Measurements from ENCODE around the gene TMEM247. TPM values are rescaled to one million over a fixed set of nuclear protein-coding genes. Genes with fewer than 3 reads are reported as not detected.

The TMEM247 gene
- total RNA-seq, 1 experiment from 2014 or later: not detected

DNA sequence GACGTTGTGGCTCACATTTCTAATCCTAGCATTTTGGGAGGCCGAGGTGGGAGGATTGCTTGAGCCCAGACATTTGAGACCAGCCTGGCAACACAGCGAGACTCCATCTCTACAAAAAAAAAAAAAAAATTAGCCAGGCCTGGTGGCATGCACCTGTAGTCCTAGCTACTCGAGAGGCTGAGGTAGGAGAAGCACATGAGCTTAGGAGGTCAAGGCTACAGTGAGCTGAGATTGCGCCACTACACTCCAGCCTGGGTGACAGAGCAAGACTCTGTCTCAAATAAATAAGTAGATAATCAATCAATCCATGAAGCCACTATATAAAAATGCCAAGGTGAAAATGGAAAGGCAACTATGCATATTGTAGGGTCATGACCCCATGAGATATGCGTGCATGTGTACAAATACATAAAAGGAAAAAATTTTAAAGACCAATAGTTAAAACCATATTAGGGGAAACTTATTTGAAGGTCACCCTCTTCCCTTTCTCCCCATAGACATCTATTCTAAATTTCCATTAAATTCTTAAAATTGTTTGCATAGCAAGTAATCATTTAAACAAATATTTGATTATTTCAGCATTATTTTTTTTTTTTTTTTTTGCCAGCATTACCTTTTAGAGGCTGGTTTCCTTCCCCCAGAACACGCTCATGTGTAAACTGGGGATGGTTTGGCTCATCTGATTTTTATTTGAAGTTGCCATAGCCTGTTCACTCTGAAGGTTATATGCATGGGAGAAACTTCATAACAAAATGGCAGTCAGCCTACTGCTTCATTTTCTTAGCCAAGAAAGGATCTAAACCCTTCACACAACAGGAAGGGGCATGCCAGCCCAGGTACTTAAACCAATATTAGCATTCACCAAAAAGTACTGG, 37.3 kb upstream of the TMEM247 start (continued):
- TF ChIP-seq ATF3 (CRISPR knock-in tag; conservative IDR thresholded peaks at IDR 0.05) (no peak), FOXJ3 (CRISPR knock-in tag; IDR thresholded peaks at IDR 0.05; ENCODE audit: borderline replicate concordance) (no peak), USF1 (CRISPR knock-in tag; IDR thresholded peaks at IDR 0.05) (no peak), ZNF396 (CRISPR knock-in tag; IDR thresholded peaks at IDR 0.05; ENCODE audit: borderline replicate concordance) (no peak), ATF6 (CRISPR knock-in tag; IDR thresholded peaks at IDR 0.05) (no peak)
- TF ChIP-seq, protein P1, sequence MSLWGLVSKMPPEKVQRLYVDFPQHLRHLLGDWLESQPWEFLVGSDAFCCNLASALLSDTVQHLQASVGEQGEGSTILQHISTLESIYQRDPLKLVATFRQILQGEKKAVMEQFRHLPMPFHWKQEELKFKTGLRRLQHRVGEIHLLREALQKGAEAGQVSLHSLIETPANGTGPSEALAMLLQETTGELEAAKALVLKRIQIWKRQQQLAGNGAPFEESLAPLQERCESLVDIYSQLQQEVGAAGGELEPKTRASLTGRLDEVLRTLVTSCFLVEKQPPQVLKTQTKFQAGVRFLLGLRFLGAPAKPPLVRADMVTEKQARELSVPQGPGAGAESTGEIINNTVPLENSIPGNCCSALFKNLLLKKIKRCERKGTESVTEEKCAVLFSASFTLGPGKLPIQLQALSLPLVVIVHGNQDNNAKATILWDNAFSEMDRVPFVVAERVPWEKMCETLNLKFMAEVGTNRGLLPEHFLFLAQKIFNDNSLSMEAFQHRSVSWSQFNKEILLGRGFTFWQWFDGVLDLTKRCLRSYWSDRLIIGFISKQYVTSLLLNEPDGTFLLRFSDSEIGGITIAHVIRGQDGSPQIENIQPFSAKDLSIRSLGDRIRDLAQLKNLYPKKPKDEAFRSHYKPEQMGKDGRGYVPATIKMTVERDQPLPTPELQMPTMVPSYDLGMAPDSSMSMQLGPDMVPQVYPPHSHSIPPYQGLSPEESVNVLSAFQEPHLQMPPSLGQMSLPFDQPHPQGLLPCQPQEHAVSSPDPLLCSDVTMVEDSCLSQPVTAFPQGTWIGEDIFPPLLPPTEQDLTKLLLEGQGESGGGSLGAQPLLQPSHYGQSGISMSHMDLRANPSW (CRISPR knock-in tag; conservative IDR thresholded peaks at IDR 0.05; ENCODE audit: low read depth): no peak
- TF ChIP-seq, protein P2, sequence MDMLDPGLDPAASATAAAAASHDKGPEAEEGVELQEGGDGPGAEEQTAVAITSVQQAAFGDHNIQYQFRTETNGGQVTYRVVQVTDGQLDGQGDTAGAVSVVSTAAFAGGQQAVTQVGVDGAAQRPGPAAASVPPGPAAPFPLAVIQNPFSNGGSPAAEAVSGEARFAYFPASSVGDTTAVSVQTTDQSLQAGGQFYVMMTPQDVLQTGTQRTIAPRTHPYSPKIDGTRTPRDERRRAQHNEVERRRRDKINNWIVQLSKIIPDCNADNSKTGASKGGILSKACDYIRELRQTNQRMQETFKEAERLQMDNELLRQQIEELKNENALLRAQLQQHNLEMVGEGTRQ (CRISPR knock-in tag; IDR thresholded peaks at IDR 0.05): no peak

DNA sequence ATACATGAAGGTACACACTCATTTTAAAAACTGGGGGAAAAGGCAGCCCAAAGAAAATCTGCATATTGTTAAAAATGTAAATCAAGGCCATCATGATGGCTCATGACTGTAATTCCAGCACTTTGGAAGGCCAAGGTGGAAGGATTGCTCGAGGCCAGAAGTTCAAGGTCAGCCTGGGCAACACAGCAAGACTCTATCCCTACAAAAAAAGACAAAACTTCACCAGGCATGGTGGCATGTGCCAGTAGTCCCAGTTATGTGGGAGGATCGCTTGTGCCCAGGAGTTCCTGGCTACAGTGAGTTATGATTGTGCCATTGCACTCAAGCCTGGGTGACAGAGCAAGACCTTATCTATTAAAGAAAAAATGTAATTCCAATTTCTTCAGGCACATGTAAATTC, 34.6 kb upstream of the TMEM247 start:
- no peaks in the 10 kb centered on the region for H3K27me3 Mint-ChIP-seq (ENCODE audit: low read depth)
- H3K36me3 Mint-ChIP-seq: no peaks in the 10 kb centered on the region
- CTCF ChIA-PET: no interaction called here
- DNase-seq (ENCODE audit: low spot score): no peak
- peaks cover 10% of the 10 kb centered on the region for H3K9me3 Mint-ChIP-seq
- TF ChIP-seq OVOL2 (CRISPR knock-in tag; IDR thresholded peaks at IDR 0.05; ENCODE audit: borderline replicate concordance) (no peak), GRHL2 (CRISPR knock-in tag; IDR thresholded peaks at IDR 0.05; ENCODE audit: insufficient replicate concordance, severe bottlenecking) (no peak), ATF1 (CRISPR knock-in tag; IDR thresholded peaks at IDR 0.05) (no peak), ZNF425 (CRISPR knock-in tag; conservative IDR thresholded peaks at IDR 0.05) (no peak), SOX15 (CRISPR knock-in tag; IDR thresholded peaks at IDR 0.05) (no peak), ELF4 (CRISPR knock-in tag; IDR thresholded peaks at IDR 0.05; ENCODE audit: low read depth) (no peak)
- TF ChIP-seq, protein P3, sequence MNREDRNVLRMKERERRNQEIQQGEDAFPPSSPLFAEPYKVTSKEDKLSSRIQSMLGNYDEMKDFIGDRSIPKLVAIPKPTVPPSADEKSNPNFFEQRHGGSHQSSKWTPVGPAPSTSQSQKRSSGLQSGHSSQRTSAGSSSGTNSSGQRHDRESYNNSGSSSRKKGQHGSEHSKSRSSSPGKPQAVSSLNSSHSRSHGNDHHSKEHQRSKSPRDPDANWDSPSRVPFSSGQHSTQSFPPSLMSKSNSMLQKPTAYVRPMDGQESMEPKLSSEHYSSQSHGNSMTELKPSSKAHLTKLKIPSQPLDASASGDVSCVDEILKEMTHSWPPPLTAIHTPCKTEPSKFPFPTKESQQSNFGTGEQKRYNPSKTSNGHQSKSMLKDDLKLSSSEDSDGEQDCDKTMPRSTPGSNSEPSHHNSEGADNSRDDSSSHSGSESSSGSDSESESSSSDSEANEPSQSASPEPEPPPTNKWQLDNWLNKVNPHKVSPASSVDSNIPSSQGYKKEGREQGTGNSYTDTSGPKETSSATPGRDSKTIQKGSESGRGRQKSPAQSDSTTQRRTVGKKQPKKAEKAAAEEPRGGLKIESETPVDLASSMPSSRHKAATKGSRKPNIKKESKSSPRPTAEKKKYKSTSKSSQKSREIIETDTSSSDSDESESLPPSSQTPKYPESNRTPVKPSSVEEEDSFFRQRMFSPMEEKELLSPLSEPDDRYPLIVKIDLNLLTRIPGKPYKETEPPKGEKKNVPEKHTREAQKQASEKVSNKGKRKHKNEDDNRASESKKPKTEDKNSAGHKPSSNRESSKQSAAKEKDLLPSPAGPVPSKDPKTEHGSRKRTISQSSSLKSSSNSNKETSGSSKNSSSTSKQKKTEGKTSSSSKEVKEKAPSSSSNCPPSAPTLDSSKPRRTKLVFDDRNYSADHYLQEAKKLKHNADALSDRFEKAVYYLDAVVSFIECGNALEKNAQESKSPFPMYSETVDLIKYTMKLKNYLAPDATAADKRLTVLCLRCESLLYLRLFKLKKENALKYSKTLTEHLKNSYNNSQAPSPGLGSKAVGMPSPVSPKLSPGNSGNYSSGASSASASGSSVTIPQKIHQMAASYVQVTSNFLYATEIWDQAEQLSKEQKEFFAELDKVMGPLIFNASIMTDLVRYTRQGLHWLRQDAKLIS (CRISPR knock-in tag; IDR thresholded peaks at IDR 0.05; ENCODE audit: borderline replicate concordance): no peak
- TF ChIP-seq, protein P4, sequence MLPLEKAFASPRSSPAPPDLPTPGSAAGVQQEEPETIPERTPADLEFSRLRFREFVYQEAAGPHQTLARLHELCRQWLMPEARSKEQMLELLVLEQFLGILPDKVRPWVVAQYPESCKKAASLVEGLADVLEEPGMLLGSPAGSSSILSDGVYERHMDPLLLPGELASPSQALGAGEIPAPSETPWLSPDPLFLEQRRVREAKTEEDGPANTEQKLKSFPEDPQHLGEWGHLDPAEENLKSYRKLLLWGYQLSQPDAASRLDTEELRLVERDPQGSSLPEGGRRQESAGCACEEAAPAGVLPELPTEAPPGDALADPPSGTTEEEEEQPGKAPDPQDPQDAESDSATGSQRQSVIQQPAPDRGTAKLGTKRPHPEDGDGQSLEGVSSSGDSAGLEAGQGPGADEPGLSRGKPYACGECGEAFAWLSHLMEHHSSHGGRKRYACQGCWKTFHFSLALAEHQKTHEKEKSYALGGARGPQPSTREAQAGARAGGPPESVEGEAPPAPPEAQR (CRISPR knock-in tag; IDR thresholded peaks at IDR 0.05): no peak
- POLR2A ChIA-PET: no interaction called here
- H3K4me3 Mint-ChIP-seq: no peak overlapping the region
- H3K27ac Mint-ChIP-seq: no peak overlapping the region
- ATAC-seq: no peak
- no peaks in the 10 kb centered on the region for H3K4me1 Mint-ChIP-seq

Measured in WTC11 (cell line).